Prostate gland (tissue), 2 donors: ENCODE results near the gene UBXN2A. TPM values are rescaled to one million over a fixed set of nuclear protein-coding genes. Genes with fewer than 3 reads are reported as not detected.

ENCODE experiments used
- DNase-seq: peaks from one replicate; pipeline ENCODE4 v3.0.0-alpha.2; 2019; ENCODE audit warnings: low spot score
- H3K27ac ChIP-seq, 2 donors: fragments of 200-600 bp; sonication (generic); 2 replicates each; pipeline ENCODE4 v1.5.1; 2017 to 2019
- H3K27me3 ChIP-seq: fragments of 200-600 bp; sonication (generic); replicated peaks from 2 replicates; pipeline ENCODE4 v1.5.1; 2019; ENCODE audit not compliant: insufficient read depth
- H3K36me3 ChIP-seq, 2 donors: fragments of 200-600 bp; sonication (generic); 1 replicate in 1 of 2; 2 replicates in 1 of 2; pipeline versions ENCODE4 v1.5.1 to v1.8.1; 2017 to 2019
- H3K4me1 ChIP-seq: fragments of 200-600 bp; sonication (generic); replicated peaks from 2 replicates; pipeline ENCODE4 v1.5.1; 2019
- H3K4me3 ChIP-seq, 2 donors: fragments of 200-600 bp; sonication (generic); 2 replicates each; pipeline ENCODE4 v1.5.1; 2017 to 2019
- H3K9me3 ChIP-seq: fragments of 200-600 bp; sonication (generic); 2 replicates; pipeline ENCODE4 v1.5.1; 2017
- POLR2A ChIP-seq: fragments of 450-650 bp; IDR thresholded peaks from one replicate; pipeline ENCODE4 v1.6.1; 2016; ENCODE audit warnings: antibody characterized with exemption, mild to moderate bottlenecking
- POLR2AphosphoS5 ChIP-seq: sonication (generic); formaldehyde crosslinking; IDR thresholded peaks from one replicate; pipeline ENCODE4 v1.6.1; 2017; ENCODE audit warnings: antibody characterized with exemption
- WGBS: methylation state at CpG from one replicate; pipeline ENCODE4 v1.1.5; 2018; 5-methylcytosine and 5-hydroxymethylcytosine counted together
- intact Hi-C: fragments of 100-400 bp; cut with DNase I; formaldehyde crosslinking; loops from one replicate; pipeline ENCODE4 v1.14.2; 2022
- total RNA-seq, 2 donors: library from RNA; depleted of rRNA; stranded (reverse); fragments of >200 nt; gene quantifications; one replicate each; pipeline ENCODE4 v1.1.0, GENCODE V29; 2016
- TF ChIP-seq, protein P1 (sequence below), 4 experiments: fragments of 200-600 bp in 2 of 4; fragments of 450-650 bp in 2 of 4; sonication (generic) in 2 of 4; IDR thresholded peaks; 1 replicate in 3 of 4; 2 replicates in 1 of 4; pipeline ENCODE4 v1.5.1; 2016 to 2019; ENCODE audit warnings: antibody characterized with exemption in 4 of 4, mild to moderate bottlenecking in 2 of 4, moderate library complexity in 2 of 4

Gene UBXN2A
- total RNA-seq, 2 donors from 2014 or later, result 9.7 to 19.2 TPM

GRCh38 chr2:24046599-24046929 lies 106.3 kb downstream of the UBXN2A start:
- WGBS, result 2% methylated on average over 2 of the region's 2 CpGs

GRCh38 chr2:24046930-24047702 lies 106.9 kb downstream of the UBXN2A start, which contains the start of gene WDCP:
WDCP (minus strand) TSS chr2:24047391; CDS start chr2:24039494, 7,897 bp downstream.
- Histone ChIP-seq H3K36me3 (no peaks in the 10 kb centered on the region), H3K4me3 (peak within 1 kb of the TSS; percentile 45 to 66), H3K9me3 (no peaks in the 10 kb centered on the region), H3K4me1 (peaks cover 3% of the 10 kb centered on the region), H3K27ac (peak within 1 kb of the TSS; percentile 20 to 58), H3K27me3 (no peaks in the 10 kb centered on the region)
- WGBS, result under 1% methylated on average over 34 of the region's 38 CpGs
- peak; percentile 98 for DNase-seq
- intact Hi-C loops, result no loop called here
- TF ChIP-seq POLR2A (peak; percentile 69), POLR2AphosphoS5 (peak; percentile 93)
- TF ChIP-seq, protein P1, sequence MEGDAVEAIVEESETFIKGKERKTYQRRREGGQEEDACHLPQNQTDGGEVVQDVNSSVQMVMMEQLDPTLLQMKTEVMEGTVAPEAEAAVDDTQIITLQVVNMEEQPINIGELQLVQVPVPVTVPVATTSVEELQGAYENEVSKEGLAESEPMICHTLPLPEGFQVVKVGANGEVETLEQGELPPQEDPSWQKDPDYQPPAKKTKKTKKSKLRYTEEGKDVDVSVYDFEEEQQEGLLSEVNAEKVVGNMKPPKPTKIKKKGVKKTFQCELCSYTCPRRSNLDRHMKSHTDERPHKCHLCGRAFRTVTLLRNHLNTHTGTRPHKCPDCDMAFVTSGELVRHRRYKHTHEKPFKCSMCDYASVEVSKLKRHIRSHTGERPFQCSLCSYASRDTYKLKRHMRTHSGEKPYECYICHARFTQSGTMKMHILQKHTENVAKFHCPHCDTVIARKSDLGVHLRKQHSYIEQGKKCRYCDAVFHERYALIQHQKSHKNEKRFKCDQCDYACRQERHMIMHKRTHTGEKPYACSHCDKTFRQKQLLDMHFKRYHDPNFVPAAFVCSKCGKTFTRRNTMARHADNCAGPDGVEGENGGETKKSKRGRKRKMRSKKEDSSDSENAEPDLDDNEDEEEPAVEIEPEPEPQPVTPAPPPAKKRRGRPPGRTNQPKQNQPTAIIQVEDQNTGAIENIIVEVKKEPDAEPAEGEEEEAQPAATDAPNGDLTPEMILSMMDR (IDR thresholded peaks at IDR 0.05), result no peak

More at GRCh38 chr2:24046599-24046929, 106.3 kb downstream of the UBXN2A start:
- peak overlapping the region; percentile 45 to 66 for H3K4me3 ChIP-seq
- no peak for DNase-seq
- no peak for TF ChIP-seq POLR2AphosphoS5
- TF ChIP-seq, protein P1 (IDR thresholded peaks at IDR 0.05), result no peak
- no peak for TF ChIP-seq POLR2A
- no peaks in the 10 kb centered on the region for H3K36me3 ChIP-seq
- H3K27me3 ChIP-seq, result no peaks in the 10 kb centered on the region
- intact Hi-C loops, result no loop called here
- no peaks in the 10 kb centered on the region for H3K9me3 ChIP-seq
- H3K27ac ChIP-seq, result no peak overlapping the region
- peaks cover 3% of the 10 kb centered on the region for H3K4me1 ChIP-seq

- Histone ChIP-seq H3K36me3 (no peaks in the 10 kb centered on the region), H3K4me3 (peak overlapping the region in 1 of 2 donors; percentile 45), H3K27me3 (no peaks in the 10 kb centered on the region), H3K27ac (no peak overlapping the region), H3K4me1 (peaks cover 3% of the 10 kb centered on the region), H3K9me3 (no peaks in the 10 kb centered on the region)
- TF ChIP-seq, protein P1 (IDR thresholded peaks at IDR 0.05), result no peak
- TF ChIP-seq POLR2A, result no peak
- TF ChIP-seq POLR2AphosphoS5, result no peak
- DNase-seq, result no peak
- intact Hi-C loops, result no loop called here
- WGBS, result 48% methylated on average over 8 of the region's 8 CpGs
Measured at GRCh38 chr2:24047703-24048033, 107.4 kb downstream of the UBXN2A start.

DNA sequence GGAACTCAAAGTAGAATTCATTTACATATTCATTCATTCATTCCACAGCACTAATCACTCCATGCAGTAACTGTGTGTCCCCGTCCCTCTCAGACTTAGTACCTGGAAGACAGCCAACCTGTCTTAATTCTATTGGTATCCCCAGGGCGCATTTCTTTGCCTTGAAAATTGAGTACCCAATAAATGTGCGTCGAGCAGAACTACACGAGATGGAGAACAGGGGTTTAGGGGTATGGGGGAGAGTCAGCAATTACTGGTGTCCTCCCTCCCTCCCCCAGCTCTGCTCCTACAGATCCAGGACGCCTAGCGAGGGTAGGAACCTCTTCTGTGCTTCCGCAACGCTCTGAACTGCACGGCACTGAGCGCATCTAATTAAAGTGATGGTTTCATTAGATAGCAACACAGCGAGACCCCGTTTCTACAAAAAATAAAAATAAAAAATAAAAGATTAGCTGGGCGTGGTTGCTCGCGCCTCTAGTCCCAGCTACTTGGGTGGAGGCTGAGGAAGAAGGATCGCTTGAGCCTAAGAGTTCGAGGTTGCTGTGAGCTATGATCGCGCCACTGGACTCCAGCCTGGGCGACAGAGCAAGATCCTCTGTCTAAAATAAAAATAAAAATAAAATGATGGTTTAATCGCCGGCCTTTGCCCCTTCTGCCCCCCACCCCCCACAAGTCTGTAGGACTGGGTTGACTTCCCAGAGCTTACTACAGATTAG lies 108.7 kb downstream of the UBXN2A start:
- no peak for DNase-seq
- no peaks in the 10 kb centered on the region for H3K36me3 ChIP-seq
- peaks cover 3% of the 10 kb centered on the region for H3K4me1 ChIP-seq
- peak overlapping the region; percentile 64 to 66 for H3K4me3 ChIP-seq
- TF ChIP-seq POLR2AphosphoS5 (no peak), POLR2A (no peak)
- TF ChIP-seq, protein P1 (IDR thresholded peaks at IDR 0.05), result no peak
- H3K27ac ChIP-seq, result no peak overlapping the region
- no peaks in the 10 kb centered on the region for H3K9me3 ChIP-seq
- WGBS, result 15% methylated on average over 23 of the region's 23 CpGs
- H3K27me3 ChIP-seq, result no peaks in the 10 kb centered on the region
- intact Hi-C loops, result no loop called here
